Mammary epithelial cell (primary cell): Measurements from ENCODE around the gene AHCTF1.

Experiments used
- EZH2 ChIP-seq: IDR thresholded peaks from 2 replicates; pipeline ENCODE4 v1.6.1; 2012; ENCODE audit warnings: low read length, inconsistent platforms, borderline replicate concordance
- TF ChIP-seq, protein P1 (sequence below), 2 donors: IDR thresholded peaks in 1 of 2; conservative IDR thresholded peaks in 1 of 2; 2 replicates each; pipeline ENCODE4 v1.5.1; 2011 to 2012; ENCODE audit warnings: inconsistent platforms in 2 of 2, low read length in 2 of 2, mild to moderate bottlenecking in 2 of 2, control low read depth in 1 of 2, low read depth in 1 of 2; ENCODE audit not compliant: insufficient read depth in 1 of 2; ENCODE audit errors: extremely low read depth in 1 of 2

DNA sequence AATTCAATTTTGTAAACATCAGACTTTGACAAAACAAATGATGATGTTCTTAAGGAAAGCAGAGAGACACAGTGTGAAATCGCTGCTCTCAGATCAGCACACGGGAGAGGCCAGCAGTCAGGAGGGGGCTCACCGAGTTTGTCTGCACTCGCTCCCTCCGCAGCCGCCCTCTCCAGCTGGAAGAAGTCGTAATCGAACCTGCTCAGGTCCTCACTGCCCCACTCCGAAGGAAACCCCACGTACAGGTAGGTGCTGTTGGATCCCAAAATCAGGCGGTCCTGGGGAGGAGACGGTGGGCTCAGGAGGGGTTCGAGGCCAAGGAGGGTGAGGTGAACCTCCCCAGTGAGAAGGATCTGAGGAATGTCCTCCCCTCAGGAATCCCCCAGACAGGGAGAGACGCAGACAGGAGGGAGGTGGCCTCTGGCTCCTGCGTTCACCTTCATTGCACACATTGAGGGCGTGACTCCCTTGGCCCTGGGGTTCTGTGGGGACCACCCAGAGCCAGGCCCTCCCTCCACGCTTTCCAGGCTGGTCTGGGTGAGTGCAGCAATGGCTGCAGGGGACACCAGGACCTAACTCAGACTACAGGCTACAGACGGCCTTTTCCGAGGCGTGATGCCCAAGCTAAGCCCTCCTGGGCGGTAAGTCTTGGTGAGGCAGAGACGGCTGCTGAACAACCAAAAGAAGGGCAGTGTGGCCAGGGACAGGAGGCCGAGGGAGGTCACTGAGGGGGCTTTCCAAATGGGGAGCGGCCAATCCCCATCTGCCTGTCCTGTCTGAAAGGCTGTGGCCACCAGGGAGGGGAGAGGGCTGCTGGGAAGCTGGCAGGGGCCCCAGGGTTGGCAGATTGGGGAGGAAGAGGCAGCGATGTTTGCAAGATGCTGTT lies 142.1 kb downstream of the AHCTF1 start:
- TF ChIP-seq, protein P1, sequence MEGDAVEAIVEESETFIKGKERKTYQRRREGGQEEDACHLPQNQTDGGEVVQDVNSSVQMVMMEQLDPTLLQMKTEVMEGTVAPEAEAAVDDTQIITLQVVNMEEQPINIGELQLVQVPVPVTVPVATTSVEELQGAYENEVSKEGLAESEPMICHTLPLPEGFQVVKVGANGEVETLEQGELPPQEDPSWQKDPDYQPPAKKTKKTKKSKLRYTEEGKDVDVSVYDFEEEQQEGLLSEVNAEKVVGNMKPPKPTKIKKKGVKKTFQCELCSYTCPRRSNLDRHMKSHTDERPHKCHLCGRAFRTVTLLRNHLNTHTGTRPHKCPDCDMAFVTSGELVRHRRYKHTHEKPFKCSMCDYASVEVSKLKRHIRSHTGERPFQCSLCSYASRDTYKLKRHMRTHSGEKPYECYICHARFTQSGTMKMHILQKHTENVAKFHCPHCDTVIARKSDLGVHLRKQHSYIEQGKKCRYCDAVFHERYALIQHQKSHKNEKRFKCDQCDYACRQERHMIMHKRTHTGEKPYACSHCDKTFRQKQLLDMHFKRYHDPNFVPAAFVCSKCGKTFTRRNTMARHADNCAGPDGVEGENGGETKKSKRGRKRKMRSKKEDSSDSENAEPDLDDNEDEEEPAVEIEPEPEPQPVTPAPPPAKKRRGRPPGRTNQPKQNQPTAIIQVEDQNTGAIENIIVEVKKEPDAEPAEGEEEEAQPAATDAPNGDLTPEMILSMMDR (conservative IDR thresholded peaks at IDR 0.05 in 1 of 2, IDR thresholded peaks at IDR 0.05 in 1 of 2; ENCODE audit: extremely low read depth in 1 of 2, insufficient read depth in 1 of 2, low read depth in 1 of 2, low read length in 2 of 2), result no peak
- TF ChIP-seq EZH2, result no peak
